CD14-positive monocyte (primary cell): ENCODE data around the gene CLK2. TPM values are rescaled to one million over a fixed set of nuclear protein-coding genes. Genes with fewer than 3 reads are reported as not detected.

ENCODE experiments used
- DNase-seq, 3 donors: peaks; one replicate each; pipeline ENCODE4 v3.0.0-alpha.2; 2011 to 2022
- H2AFZ ChIP-seq: 2 replicates; pipeline ENCODE4 v1.6.0; 2012; ENCODE audit warnings: mild to moderate bottlenecking, low read depth, low read length, inconsistent platforms; ENCODE audit not compliant: insufficient read depth, poor library complexity, severe bottlenecking
- H3K27ac ChIP-seq, 2 donors: 1 replicate in 1 of 2; 2 replicates in 1 of 2; pipeline ENCODE4 v1.5.1; 2012 to 2013; ENCODE audit warnings: low read length in 2 of 2, control low read depth in 1 of 2, inconsistent platforms in 1 of 2, low read depth in 1 of 2, mild to moderate bottlenecking in 1 of 2
- H3K27me3 ChIP-seq, 2 donors: one replicate each; pipeline versions ENCODE4 v1.6.0 to v1.6.1; 2011 to 2013; ENCODE audit warnings: low read length in 2 of 2; ENCODE audit not compliant: control insufficient read depth in 2 of 2, insufficient read depth in 2 of 2
- H3K36me3 ChIP-seq, 2 donors: replicated peaks in 1 of 2; 1 replicate in 1 of 2; 2 replicates in 1 of 2; pipeline versions ENCODE4 v1.5.1 to v1.6.1; 2012 to 2013; ENCODE audit warnings: low read length in 2 of 2, control low read depth in 1 of 2, inconsistent platforms in 1 of 2, mild to moderate bottlenecking in 1 of 2; ENCODE audit not compliant: insufficient read depth in 2 of 2, control insufficient read depth in 1 of 2
- H3K4me1 ChIP-seq, 2 donors: 1 replicate in 1 of 2; 2 replicates in 1 of 2; pipeline versions ENCODE4 v1.5.1 to v1.6.1; 2012 to 2013; ENCODE audit warnings: low read length in 2 of 2, control low read depth in 1 of 2, inconsistent platforms in 1 of 2, mild to moderate bottlenecking in 1 of 2, moderate library complexity in 1 of 2; ENCODE audit not compliant: insufficient read depth in 2 of 2, control insufficient read depth in 1 of 2
- H3K4me2 ChIP-seq: replicated peaks from 2 replicates; pipeline ENCODE3; 2012; ENCODE audit warnings: low read length, moderate library complexity, mild to moderate bottlenecking; ENCODE audit not compliant: poor library complexity, severe bottlenecking; ENCODE audit errors: extremely low read depth
- H3K4me3 ChIP-seq, 3 experiments: fragments of 200-600 bp in 1 of 3; sonication (generic) in 1 of 3; replicated peaks in 1 of 3; 1 replicate in 2 of 3; 2 replicates in 1 of 3; pipeline ENCODE4 v1.5.1; 2011 to 2013; ENCODE audit warnings: low read length in 3 of 3, mild to moderate bottlenecking in 3 of 3, control low read depth in 2 of 3, low read depth in 2 of 3, inconsistent platforms in 1 of 3, moderate library complexity in 1 of 3
- H3K79me2 ChIP-seq: 2 replicates; pipeline ENCODE4 v1.6.0; 2012; ENCODE audit warnings: mild to moderate bottlenecking, control low read depth, inconsistent platforms, low read length, moderate library complexity; ENCODE audit not compliant: insufficient read depth
- H3K9ac ChIP-seq: 2 replicates; pipeline ENCODE4 v1.6.0; 2017; ENCODE audit warnings: low read length, mild to moderate bottlenecking; ENCODE audit not compliant: insufficient read depth, poor library complexity, severe bottlenecking
- H3K9me3 ChIP-seq, 2 donors: replicated peaks in 1 of 2; 1 replicate in 1 of 2; 2 replicates in 1 of 2; pipeline versions ENCODE4 v1.5.1 to v1.6.1; 2012 to 2013; ENCODE audit warnings: low read length in 2 of 2, control low read depth in 1 of 2; ENCODE audit not compliant: control insufficient read depth in 1 of 2, insufficient read depth in 1 of 2
- H4K20me1 ChIP-seq: 2 replicates; pipeline ENCODE4 v1.6.0; 2012; ENCODE audit warnings: mild to moderate bottlenecking, low read length, control low read depth, moderate library complexity; ENCODE audit not compliant: insufficient read depth
- H3K27ac Mint-ChIP-seq, 7 donors: one replicate each; pipeline ENCODE4 v1.8.0; 2020; ENCODE audit warnings: mild to moderate bottlenecking in 7 of 7, mixed read lengths in 7 of 7, moderate library complexity in 6 of 7, inconsistent platforms in 2 of 7
- H3K27me3 Mint-ChIP-seq, 3 donors: one replicate each; pipeline ENCODE4 v1.8.0; 2021 to 2022; ENCODE audit warnings: low read depth in 3 of 3, mild to moderate bottlenecking in 3 of 3, mixed read lengths in 3 of 3, moderate library complexity in 3 of 3, inconsistent platforms in 1 of 3
- H3K36me3 Mint-ChIP-seq, 2 donors: one replicate each; pipeline ENCODE4 v1.8.0; 2020; ENCODE audit warnings: mixed read lengths in 2 of 2, inconsistent platforms in 1 of 2, mild to moderate bottlenecking in 1 of 2
- H3K4me1 Mint-ChIP-seq: one replicate; pipeline ENCODE4 v1.8.0; 2020; ENCODE audit warnings: mild to moderate bottlenecking, mixed read lengths
- H3K4me3 Mint-ChIP-seq, 2 donors: one replicate each; pipeline ENCODE4 v1.8.0; 2020; ENCODE audit warnings: mild to moderate bottlenecking in 2 of 2, mixed read lengths in 2 of 2, moderate library complexity in 1 of 2
- H3K9me3 Mint-ChIP-seq, 7 donors: one replicate each; pipeline ENCODE4 v1.8.0; 2020 to 2022; ENCODE audit warnings: mixed read lengths in 7 of 7, mild to moderate bottlenecking in 6 of 7, moderate library complexity in 6 of 7, inconsistent platforms in 2 of 7
- WGBS: methylation state at CpG from one replicate; pipeline ENCODE4 v1.1.5; 2013; ENCODE audit warnings: missing lambda C conversion rate; ENCODE audit not compliant: insufficient coverage; 5-methylcytosine and 5-hydroxymethylcytosine counted together
- intact Hi-C, 2 donors: fragments of 100-400 bp; cut with micrococcal nuclease; formaldehyde crosslinking; loops; one replicate each; pipeline versions ENCODE4 v1.15.0 to v1.15.1; 2023
- polyA plus RNA-seq, 3 donors: library from polyadenylated mRNA; depleted of rRNA in 1 of 3; unstranded in 2 of 3; stranded (reverse) in 1 of 3; fragments of 300-500 nt in 2 of 3; fragments of >200 nt in 1 of 3; fragmentation: Illumina TruSeq in 2 of 3; gene quantifications; 1 replicate in 2 of 3; 2 replicates in 1 of 3; pipeline ENCODE4 v1.2.3, GENCODE V29; 2012 to 2021
- TF ChIP-seq, protein P1 (sequence below): fragments of 200-600 bp; IDR thresholded peaks from one replicate; pipeline ENCODE4 v1.8.0; 2022; ENCODE audit warnings: antibody characterized with exemption, mild to moderate bottlenecking

CLK2 gene
- polyA plus RNA-seq, 3 donors, result 7.3 to 143 (median 9.6) TPM

GRCh38 chr1:155287987-155288543 is 14.8 kb upstream of the CLK2 start:
- Histone ChIP-seq H3K9ac (no peak overlapping the region), H2AFZ (no peak overlapping the region), H3K4me1 (no peaks in the 10 kb centered on the region), H3K36me3 (no peaks in the 10 kb centered on the region), H3K9me3 (no peaks in the 10 kb centered on the region), H3K27ac (no peak overlapping the region), H4K20me1 (no peaks in the 10 kb centered on the region), H3K79me2 (no peaks in the 10 kb centered on the region), H3K27me3 (peaks cover 0 to 5% of the 10 kb centered on the region in 2 donors), H3K4me2 (no peak overlapping the region), H3K4me3 (no peak overlapping the region)
- Mint-ChIP-seq H3K9me3 (no peaks in the 10 kb centered on the region), H3K27me3 (peaks cover 7 to 18% (median 15%) of the 10 kb centered on the region in 3 donors), H3K27ac (no peak overlapping the region), H3K4me1 (no peaks in the 10 kb centered on the region), H3K36me3 (no peaks in the 10 kb centered on the region), H3K4me3 (peak overlapping the region in 1 of 2 donors; percentile 41)
- intact Hi-C loops, result no loop called here
- TF ChIP-seq, protein P1, sequence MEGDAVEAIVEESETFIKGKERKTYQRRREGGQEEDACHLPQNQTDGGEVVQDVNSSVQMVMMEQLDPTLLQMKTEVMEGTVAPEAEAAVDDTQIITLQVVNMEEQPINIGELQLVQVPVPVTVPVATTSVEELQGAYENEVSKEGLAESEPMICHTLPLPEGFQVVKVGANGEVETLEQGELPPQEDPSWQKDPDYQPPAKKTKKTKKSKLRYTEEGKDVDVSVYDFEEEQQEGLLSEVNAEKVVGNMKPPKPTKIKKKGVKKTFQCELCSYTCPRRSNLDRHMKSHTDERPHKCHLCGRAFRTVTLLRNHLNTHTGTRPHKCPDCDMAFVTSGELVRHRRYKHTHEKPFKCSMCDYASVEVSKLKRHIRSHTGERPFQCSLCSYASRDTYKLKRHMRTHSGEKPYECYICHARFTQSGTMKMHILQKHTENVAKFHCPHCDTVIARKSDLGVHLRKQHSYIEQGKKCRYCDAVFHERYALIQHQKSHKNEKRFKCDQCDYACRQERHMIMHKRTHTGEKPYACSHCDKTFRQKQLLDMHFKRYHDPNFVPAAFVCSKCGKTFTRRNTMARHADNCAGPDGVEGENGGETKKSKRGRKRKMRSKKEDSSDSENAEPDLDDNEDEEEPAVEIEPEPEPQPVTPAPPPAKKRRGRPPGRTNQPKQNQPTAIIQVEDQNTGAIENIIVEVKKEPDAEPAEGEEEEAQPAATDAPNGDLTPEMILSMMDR, result no peak
- 95% methylated on average over 18 of the region's 21 CpGs for WGBS
- DNase-seq, result no peak

DNA sequence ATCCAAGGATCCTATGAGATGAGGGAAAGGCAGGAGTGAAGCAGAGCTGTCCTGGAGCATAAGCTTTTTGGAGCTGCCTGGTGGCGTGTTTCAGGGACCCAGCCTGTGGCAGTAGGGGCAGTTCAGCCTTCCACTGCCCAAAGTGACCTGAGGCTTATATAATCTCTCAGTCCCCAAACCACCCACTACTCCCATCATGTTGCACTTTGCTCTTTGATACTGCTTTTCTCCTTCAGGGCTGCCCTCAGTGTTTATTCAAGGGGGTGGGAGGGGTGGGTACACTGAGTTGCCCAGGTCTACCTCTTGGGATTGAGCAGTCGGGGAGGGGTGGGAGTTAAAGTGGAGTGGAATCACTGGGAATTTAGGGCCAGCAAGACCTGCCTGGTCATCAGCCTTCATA is 13.2 kb upstream of the CLK2 start:
- Histone ChIP-seq H3K4me2 (no peak overlapping the region), H3K27me3 (no peaks in the 10 kb centered on the region), H3K36me3 (no peaks in the 10 kb centered on the region), H3K9me3 (no peaks in the 10 kb centered on the region), H2AFZ (no peak overlapping the region), H3K27ac (no peak overlapping the region), H3K4me1 (no peaks in the 10 kb centered on the region), H3K4me3 (no peak overlapping the region), H4K20me1 (no peaks in the 10 kb centered on the region), H3K79me2 (no peaks in the 10 kb centered on the region), H3K9ac (no peak overlapping the region)
- TF ChIP-seq, protein P1, result no peak
- H3K27me3 Mint-ChIP-seq, result peaks cover 2 to 9% (median 6%) of the 10 kb centered on the region in 3 donors
- WGBS, result 94% methylated on average over 2 of the region's 2 CpGs
- no peaks in the 10 kb centered on the region for H3K36me3 Mint-ChIP-seq
- H3K27ac Mint-ChIP-seq, result peak overlapping the region in 1 of 7 donors; percentile 46
- no peak for DNase-seq
- peaks cover 2% of the 10 kb centered on the region for H3K4me1 Mint-ChIP-seq
- no peak overlapping the region for H3K4me3 Mint-ChIP-seq
- H3K9me3 Mint-ChIP-seq, result no peaks in the 10 kb centered on the region
- intact Hi-C loops, result no loop called here
